NK-92 treated with Interleukin-12 subunit alpha and Interleukin-12 subunit beta, amount 100 ng/mL, for 24 hours (cell line): ENCODE results near the gene BICD1.
"Not testable (repeated sequence)": the region's sequence is repeated elsewhere in the genome, so short reads cannot be mapped to it uniquely, and the experiment has no call there.

Experiments used
- DNase-seq: peaks from one replicate; lab custom pipeline; 2025; lab: John Stamatoyannopoulos, UW

BICD1 gene

GRCh38 chr12:32196250-32197198 is 89.9 kb downstream of the BICD1 start:
- DNase-seq, result no peak

DNA sequence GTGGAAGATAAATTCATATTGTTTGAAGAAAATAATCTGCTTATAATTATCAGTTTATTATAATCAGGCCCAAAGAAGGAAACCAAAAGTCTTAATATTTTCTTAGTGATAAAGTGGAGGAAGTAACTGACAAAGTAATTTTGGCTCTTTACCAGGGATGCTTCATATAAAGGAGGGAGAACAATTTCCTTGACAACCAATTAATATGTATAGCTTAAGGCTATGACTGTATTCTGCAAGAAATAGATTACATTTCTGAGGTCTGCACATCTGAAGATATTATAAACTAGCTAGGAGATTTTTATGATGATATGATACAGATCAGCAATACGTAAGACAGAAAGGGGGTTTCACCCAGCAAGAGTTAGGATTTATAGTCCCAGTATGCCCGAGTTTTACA is 90.8 kb downstream of the BICD1 start:
- no peak for DNase-seq

GRCh38 chr12:32198555-32198954 is 91.9 kb downstream of the BICD1 start:
- DNase-seq, result no peak

- no peak for DNase-seq
These were observed 94.4 kb downstream of the BICD1 start for GRCh38 chr12:32201096-32201495.

DNA sequence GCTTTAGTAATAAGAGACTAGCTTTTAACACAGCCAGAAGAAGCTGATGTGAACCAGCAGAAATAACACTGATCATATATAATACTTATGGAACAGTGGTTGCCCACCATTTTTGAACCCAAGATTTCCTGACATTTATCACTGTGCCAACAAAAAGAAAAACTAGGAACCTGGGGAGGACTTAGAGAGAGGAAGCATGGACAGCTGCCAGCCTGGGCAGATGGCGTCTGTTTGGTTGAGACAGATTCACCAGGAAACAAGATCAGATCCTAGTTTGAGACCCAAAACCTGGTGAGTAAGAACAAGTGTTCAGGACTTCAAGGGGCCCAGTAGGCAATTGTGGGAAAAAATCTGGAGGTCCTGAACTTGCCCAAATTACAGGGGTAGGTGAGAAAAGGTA is 95.3 kb downstream of the BICD1 start:
- DNase-seq, result no peak

- DNase-seq, result no peak
These were observed 99.1 kb downstream of the BICD1 start for GRCh38 chr12:32205731-32206130.

DNA sequence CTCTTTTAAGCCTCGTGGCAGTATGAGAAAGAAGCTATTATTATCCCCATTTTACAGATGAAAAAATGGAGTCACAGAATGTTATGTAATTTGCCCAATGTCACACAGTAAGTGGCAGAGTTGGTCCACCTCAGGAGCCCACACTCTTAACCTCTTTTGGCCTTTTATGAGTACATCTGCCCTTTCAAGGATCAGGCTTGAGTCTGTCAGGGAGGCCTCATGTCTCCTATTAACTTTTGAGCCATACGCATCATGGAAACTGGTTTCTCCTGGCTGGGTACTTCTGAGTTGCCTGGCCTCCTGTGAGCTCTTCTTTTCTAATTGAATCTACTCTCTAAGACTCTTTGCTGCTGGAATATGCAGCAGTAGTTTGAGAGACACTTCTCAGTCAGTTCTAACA is 101.7 kb downstream of the BICD1 start:
- DNase-seq, result no peak

GRCh38 chr12:32211066-32211899 is 104.6 kb downstream of the BICD1 start:
- no peak for DNase-seq

DNA sequence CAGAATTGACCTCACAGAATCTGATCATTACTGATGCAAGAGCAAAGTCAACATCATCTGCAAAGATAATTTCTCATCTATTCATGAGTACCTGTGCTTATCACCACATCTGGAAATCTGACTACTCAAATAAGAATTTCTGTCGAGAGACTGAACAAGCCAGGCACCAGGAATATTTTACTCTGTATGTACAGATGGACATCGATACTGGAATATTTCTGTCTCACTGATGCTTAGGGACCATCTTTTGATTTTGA is 105.2 kb downstream of the BICD1 start:
- no peak for DNase-seq

GRCh38 chr12:32214723-32215122 is 108.1 kb downstream of the BICD1 start:
- no peak for DNase-seq

GRCh38 chr12:32217354-32218310 is 111.0 kb downstream of the BICD1 start:
- no peak for DNase-seq

DNA sequence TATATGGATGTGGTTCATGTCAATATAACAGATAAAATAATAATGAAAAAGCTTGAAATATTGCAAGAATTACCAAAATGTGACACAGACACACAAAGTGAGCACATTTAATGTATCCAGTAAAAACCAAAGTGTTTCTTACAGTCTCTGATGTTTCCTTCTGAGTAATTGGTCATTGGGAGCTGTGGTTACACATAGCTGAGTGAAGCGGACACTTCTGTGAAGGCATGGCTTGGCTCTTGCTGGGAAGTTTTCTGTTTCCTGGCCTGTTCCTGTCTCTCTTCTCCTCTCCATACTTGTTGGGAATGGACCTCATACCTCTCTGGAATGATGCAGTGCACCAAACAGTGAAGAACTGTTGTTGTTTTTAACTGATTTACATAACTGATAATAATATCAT is 117.3 kb downstream of the BICD1 start:
- no peak for DNase-seq

- DNase-seq, result no peak
These were observed 120.1 kb downstream of the BICD1 start for GRCh38 chr12:32226768-32227167.

DNA sequence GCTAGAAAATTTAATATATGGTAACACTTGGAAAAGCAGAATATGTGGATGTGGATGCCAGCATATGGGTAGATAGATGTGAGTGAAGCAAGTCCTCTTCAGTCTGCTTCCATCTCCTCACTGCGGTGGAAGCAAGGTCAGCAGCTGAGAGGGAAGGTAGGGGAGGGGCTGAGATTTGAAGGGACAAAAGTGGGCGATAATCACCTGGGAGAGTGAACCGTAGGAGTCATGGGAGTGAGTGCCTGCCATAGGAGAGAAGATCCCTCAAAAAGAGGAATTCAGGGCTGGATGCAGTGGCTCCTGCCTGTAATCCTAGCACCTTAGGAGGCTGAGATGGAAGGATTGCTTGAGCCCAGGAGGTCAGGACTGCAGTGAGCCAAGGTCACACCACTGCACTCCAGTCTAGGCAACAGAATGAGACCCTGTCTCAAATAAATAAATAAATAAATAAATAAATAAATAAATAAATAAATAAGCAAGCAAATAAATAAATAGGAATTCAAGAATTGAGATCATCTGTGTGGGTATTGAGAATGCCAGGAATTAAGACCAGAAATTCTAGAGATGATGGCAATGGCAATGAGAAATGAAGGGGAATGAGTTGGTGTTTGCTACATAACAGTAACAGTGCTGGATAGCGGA is 123.4 kb downstream of the BICD1 start:
- no peak for DNase-seq

- DNase-seq, result no peak
These were observed 124.0 kb downstream of the BICD1 start for GRCh38 chr12:32230613-32230993.

DNA sequence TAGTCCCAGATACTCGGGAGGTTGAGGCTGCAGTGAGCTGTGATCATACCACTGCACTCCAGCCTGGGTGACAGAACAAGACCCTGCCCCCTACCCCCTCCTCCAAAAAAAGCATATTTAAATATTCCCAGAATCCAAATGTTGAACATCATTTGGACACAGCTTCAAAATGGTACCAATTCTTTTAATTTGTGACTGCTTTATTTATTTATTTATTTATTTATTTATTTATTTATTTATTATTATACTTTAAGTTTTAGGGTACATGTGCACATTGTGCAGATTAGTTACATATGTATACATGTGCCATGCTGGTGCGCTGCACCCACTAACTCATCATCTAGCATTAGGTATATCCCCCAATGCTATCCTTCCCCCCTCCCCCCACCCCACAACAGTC is 124.7 kb downstream of the BICD1 start:
- not testable (repeated sequence) for DNase-seq

GRCh38 chr12:32233568-32233967 is 126.9 kb downstream of the BICD1 start:
- no peak for DNase-seq

GRCh38 chr12:32235251-32235650 is 128.6 kb downstream of the BICD1 start:
- no peak for DNase-seq

- DNase-seq, result no peak
These were observed 133.5 kb downstream of the BICD1 start for GRCh38 chr12:32240162-32240561.

GRCh38 chr12:32240831-32241230 is 134.2 kb downstream of the BICD1 start:
- DNase-seq, result no peak

GRCh38 chr12:32242641-32243040 is 136.0 kb downstream of the BICD1 start:
- no peak for DNase-seq
